ENCODE measurements around the gene TBL1X.
"Not testable (repeated sequence)": the region's sequence is repeated elsewhere in the genome, so short reads cannot be mapped to it uniquely, and the experiment has no call there.

Gene TBL1X

GRCh38 chrX:9464435-9465371 is at the start of gene TBL1X:
Gene TBL1X (plus strand): TSS chrX:9465058. CDS start chrX:9653587, 188,529 bp downstream.
- DNase-seq (ENCODE audit: low spot score): peak; percentile 31

GRCh38 chrX:9416562-9417348 is 48.1 kb upstream of the TBL1X start:
- no peak for DNase-seq (ENCODE audit: low spot score)

DNA sequence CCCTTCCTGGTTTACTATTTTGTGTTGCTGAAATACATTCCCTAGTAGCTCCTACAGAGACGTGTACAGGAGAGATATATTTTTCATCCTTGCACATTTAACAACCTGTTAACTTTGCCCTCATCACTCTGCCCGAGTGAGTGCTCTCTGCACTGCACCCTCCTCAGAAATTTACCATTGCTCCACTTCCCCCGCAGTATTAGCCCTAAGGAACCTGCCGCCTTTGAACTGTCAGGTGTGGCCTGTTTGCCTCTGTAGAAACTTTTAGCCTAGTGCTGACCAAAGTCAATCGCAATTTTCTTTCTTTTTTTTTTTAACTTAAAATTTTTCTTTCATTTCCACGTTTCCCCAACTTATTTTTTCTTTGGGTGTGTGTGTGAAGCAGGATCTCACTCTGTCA is 46.6 kb upstream of the TBL1X start:
- no peak for DNase-seq (ENCODE audit: low spot score)

GRCh38 chrX:9420275-9421265 is 44.3 kb upstream of the TBL1X start:
- DNase-seq (ENCODE audit: low spot score): no peak

- no peak for DNase-seq (ENCODE audit: low spot score)
Observed at GRCh38 chrX:9429767-9430166, 35.1 kb upstream of the TBL1X start.

DNA sequence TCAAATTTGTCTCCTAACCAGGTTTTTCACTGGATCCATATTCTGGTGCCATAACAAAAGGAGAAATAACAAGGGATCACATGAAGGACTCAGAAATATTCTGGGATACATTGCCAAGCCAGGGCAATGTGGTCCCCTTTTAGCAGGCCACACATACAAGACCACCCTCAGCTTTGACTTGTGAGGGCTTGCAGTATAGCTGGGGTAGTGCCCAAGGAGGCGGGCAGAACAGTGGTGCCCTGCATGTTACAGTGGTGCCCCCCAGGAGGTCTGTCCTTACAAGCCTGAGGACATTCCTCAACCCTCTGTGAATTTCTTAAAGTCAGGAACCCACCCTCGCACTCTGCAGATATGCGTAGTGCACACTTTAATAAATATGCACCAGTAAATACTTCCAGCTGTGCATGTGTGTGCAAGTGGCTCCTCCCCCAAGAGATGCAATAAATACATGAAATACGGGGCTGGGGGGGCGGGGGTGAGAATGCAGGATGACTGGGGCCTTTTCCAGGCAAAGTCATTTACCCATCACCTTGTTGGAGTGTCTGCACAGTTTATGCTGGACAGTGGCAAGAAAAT is 34.4 kb upstream of the TBL1X start:
- DNase-seq (ENCODE audit: low spot score): no peak

GRCh38 chrX:9431281-9431680 is 33.6 kb upstream of the TBL1X start:
- DNase-seq (ENCODE audit: low spot score): no peak

- no peak for DNase-seq (ENCODE audit: low spot score)
Observed at GRCh38 chrX:9433596-9433995, 31.3 kb upstream of the TBL1X start.

DNA sequence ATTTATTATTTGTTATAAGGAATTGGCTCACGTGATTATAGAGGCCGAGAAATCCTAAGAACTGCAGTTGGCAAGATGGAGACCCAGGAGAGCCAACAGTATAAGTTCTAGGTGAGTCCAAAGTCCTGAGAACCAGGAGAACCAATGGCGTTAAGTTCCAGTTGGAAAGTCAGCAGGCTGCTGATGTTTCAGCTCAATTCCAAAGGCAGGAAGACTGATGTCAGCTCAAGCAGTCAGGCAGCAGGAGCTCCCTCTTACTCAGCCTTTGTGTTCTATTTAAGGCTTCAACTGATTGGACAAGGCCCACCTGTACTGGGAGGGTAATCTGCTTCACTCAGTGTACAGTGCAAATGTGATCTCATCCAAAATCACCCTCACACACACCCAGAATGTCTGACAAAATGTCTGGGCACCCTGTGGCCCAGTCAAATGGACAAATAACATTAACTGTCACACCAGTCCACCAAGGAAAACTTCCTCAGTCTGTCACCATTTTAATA is 30.8 kb upstream of the TBL1X start:
- DNase-seq (ENCODE audit: low spot score): no peak

DNA sequence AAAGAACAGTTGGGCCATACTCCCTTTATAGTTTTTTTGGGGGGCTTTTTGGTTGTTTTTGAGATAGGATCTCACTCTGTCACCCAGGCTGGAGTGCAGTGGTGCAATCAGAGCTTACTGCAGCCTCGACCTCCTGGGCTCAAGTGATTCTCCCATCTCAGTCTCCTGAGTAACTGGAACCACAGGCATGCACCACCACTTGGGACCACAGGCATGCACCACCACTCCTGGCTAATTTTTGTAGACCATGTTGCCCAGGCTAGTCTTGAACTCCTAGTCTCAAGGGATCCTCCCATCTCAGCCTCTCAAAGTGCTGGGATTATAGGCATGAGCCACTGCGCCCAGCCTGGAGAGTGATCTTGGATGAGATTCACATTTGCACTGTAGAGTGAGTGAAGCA is 29.8 kb upstream of the TBL1X start:
- DNase-seq (ENCODE audit: low spot score): not testable (repeated sequence)

DNA sequence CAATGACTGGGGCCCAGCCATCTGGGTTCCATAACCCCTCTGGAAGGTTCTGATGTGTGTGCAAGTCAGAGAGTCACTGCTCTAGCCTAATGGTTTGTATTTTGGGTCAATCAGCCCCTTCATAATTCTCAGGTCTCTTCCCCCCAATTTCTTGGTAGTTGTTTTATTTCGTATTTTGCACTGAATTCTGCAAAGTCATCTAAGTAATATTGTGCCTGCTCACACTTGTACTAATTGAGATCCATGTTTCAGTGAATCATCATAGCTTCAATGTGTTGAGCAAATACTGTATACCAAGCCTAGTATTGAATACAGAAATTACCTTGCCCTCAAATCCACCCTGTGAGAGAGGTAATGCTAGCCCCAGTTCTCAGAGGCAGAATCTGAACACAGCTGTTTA is 28.0 kb upstream of the TBL1X start:
- DNase-seq (ENCODE audit: low spot score): no peak

DNA sequence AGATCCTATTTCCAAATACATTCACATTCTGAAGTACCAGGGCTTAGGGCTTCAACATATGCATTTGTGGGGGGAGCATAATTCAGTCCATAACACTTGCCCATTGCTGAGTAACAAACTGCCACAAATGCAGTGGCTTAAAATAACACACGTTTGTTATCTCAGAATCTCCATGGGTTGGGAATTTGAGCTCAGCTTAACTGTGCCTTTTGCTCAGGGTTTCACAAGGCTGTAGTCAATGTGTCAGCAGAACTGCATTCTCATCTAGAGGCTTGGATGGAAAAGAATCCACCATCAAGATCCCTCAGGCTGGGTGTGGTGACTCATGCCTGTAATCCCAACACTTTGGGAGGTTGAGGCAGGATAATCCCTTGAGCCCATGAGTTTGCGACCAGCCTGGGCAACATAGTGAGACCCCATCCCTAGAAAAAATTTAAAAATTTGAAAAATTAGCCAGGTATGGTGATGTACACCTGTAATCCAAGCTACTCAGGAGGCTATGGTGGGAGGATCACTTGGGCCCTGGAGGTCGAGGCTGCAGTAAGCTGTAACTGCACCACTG is 25.8 kb upstream of the TBL1X start:
- DNase-seq (ENCODE audit: low spot score): no peak

DNA sequence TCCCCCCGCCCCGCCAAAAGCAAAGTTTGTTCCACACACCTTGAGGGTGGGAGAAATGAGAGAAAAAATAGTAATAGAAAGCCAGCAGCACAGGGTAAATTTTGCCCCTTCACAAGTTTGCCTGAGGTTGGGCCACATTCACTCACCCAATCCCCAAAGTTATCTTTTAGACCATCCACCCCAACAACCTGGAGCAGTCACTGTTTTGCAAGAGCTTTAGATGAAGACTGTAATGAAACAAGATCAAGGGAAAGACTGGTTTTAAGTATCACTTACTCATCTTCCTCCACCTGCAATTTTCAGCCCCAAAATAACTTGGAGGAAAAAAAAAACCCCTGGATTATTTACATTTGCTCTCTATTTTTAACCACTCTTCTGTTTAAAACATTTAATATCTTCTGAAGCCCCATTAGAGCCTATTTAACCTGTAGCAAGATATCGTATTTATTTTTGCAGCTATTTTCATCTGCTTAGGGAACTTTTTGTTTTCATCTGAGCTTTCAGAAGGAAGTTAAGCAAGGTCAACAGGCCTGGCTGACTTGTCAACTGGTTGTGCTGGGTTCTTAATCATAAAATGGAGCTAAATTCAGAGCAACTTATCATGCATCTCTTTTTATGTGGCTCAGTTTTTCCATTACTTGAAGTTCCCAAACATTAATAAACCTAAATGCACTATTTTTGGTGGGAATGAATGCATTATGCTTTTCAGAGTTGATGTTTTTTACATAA is 24.6 kb upstream of the TBL1X start:
- DNase-seq (ENCODE audit: low spot score): no peak

DNA sequence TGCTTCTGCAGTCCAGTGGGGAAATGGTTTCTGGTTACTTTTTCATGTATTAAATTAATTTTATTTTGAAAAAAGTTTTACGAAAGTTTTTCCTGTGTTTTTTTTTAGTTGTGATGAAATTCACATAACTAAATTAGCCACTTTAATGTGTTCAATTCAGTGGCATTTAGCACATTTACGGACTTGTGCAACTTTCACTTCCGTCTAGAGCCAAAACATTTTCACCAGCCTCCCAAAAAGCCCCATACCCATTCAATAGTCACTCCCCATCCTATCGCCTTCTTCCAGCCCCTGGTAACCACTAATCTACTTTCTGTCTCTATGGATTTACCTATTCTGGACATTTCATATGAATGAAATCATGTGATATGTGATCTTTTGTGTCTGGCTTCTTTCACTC is 22.8 kb upstream of the TBL1X start:
- no peak for DNase-seq (ENCODE audit: low spot score)

DNA sequence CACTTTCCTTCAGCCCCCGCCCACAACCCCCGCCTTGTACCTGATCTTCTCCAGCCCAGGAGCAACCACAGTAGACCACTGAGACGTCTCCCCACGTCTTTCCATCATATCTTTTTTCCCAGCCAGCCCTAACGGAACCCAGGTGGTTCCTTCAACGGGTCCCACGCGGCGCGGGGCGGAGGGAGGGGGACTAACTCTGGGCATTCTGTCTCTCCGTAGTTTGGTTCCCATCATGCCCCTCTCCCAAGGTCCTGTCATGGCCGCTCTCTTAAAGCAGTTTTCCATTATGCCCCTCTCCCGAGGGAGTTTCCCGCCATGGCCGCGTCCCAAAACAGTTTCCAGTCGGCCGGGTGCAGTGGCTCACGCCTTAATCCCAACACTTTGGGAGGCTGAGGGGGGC is 21.5 kb upstream of the TBL1X start:
- DNase-seq (ENCODE audit: low spot score): no peak

- no peak for DNase-seq (ENCODE audit: low spot score)
Observed at GRCh38 chrX:9447906-9448305, 17.0 kb upstream of the TBL1X start.

- peak; percentile 59 for DNase-seq (ENCODE audit: low spot score)
Observed at GRCh38 chrX:9456250-9457074, 8.4 kb upstream of the TBL1X start.

DNA sequence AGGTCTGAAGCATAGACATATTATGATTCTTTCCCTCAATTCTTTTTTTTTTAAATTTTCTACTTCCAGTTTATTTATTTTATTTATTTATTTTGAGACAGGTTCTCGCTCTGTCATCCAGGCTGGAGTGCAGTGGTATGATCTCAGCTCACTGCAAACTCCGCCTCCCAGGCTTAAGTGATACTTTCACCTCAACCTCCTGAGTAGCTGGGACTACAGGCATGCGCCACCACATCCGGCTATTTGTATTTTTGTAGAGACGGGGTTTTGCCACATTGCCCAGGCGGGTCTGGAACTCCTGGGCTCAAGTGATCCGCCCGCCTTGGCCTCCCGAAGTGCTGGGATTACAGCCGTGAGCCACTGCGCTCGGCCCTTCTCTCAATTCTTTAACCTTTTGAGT is 6.8 kb upstream of the TBL1X start:
- DNase-seq (ENCODE audit: low spot score): not testable (repeated sequence)

DNA sequence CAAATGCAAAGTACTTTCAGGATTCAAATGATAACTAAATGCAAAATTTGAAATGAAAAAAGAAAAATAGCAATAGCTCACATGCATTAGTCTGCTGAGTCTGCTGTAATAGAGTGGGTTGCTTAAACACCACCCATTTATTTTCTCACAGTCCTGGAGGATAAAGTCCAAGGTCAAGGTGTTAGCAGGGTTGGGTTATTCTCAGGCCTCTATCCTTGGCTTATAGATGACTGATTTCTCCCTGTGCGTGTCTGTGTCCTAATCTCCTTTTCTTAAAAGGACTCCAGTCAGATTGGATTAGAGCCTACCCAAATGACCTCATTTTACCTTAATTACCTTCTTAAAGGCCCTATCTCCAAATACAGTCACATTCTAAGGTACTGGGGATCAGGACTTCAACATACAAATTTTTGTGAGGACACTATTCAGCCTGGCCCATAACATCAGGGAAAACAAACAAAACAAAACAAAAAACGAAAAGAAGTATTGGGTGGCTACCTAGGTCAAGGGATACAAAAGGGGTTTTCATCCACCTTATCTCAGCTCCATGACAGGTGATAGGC is 6.3 kb upstream of the TBL1X start:
- no peak for DNase-seq (ENCODE audit: low spot score)
